Fibroblast of lung (primary cell): ENCODE data around the gene AFP.

ENCODE experiments used
- EZH2 ChIP-seq: IDR thresholded peaks from 2 replicates; pipeline ENCODE4 v1.5.1; 2012; ENCODE audit warnings: low read length, control low read depth, mild to moderate bottlenecking; ENCODE audit errors: missing control alignments
- TF ChIP-seq, protein P1 (sequence below), 2 donors: IDR thresholded peaks in 1 of 2; conservative IDR thresholded peaks in 1 of 2; 1 replicate in 1 of 2; 2 replicates in 1 of 2; pipeline ENCODE4 v1.5.1; 2011 to 2012; ENCODE audit warnings: low read length in 2 of 2, control low read depth in 1 of 2, inconsistent platforms in 1 of 2, low read depth in 1 of 2, mild to moderate bottlenecking in 1 of 2

DNA sequence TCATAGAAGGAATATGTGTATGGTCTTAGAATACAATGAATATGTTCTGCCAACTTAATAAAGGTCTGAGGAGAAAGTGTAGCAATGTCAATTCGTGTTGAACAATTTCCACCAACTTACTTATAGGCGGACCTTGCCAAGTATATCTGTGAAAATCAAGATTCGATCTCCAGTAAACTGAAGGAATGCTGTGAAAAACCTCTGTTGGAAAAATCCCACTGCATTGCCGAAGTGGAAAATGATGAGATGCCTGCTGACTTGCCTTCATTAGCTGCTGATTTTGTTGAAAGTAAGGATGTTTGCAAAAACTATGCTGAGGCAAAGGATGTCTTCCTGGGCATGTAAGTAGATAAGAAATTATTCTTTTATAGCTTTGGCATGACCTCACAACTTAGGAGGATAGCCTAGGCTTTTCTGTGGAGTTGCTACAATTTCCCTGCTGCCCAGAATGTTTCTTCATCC is 22.7 kb upstream of the AFP start:
- TF ChIP-seq, protein P1, sequence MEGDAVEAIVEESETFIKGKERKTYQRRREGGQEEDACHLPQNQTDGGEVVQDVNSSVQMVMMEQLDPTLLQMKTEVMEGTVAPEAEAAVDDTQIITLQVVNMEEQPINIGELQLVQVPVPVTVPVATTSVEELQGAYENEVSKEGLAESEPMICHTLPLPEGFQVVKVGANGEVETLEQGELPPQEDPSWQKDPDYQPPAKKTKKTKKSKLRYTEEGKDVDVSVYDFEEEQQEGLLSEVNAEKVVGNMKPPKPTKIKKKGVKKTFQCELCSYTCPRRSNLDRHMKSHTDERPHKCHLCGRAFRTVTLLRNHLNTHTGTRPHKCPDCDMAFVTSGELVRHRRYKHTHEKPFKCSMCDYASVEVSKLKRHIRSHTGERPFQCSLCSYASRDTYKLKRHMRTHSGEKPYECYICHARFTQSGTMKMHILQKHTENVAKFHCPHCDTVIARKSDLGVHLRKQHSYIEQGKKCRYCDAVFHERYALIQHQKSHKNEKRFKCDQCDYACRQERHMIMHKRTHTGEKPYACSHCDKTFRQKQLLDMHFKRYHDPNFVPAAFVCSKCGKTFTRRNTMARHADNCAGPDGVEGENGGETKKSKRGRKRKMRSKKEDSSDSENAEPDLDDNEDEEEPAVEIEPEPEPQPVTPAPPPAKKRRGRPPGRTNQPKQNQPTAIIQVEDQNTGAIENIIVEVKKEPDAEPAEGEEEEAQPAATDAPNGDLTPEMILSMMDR (conservative IDR thresholded peaks at IDR 0.05 in 1 of 2, IDR thresholded peaks at IDR 0.05 in 1 of 2; ENCODE audit: low read depth in 1 of 2, low read length in 2 of 2) = no peak
- no peak for TF ChIP-seq EZH2
